Panc1 (cell line): ENCODE results near the gene LDHAL6A.

ENCODE experiments used
- CTCF ChIP-seq: fragments of 450-650 bp; IDR thresholded peaks from 2 replicates; pipeline ENCODE4 v1.5.1; 2017; ENCODE audit warnings: mild to moderate bottlenecking
- POLR2AphosphoS5 ChIP-seq: IDR thresholded peaks from 2 replicates; pipeline ENCODE4 v1.6.1; 2012; ENCODE audit warnings: mild to moderate bottlenecking, low read depth, low read length, moderate library complexity

GRCh38 chr11:18416459-18416858 lies 39.2 kb upstream of the LDHAL6A start:
- TF ChIP-seq CTCF = no peak
- TF ChIP-seq POLR2AphosphoS5 = no peak
